SK-N-SH treated with all-trans-retinoic acid at 6 μM for 48 hours (cell line): ENCODE results near the gene DTD1.
"Not testable (repeated sequence)": the region's sequence is repeated elsewhere in the genome, so short reads cannot be mapped to it uniquely, and the experiment has no call there.

Experiments used
- ATAC-seq: fragments of 200-7000 bp; cut with Tn5 transposase; 3 replicates; pipeline ENCODE4 v1.9.1; 2020; ENCODE audit warnings: mild to moderate bottlenecking, moderate library complexity
- ARNTL ChIP-seq: fragments of 450-650 bp; formaldehyde crosslinking; IDR thresholded peaks from 2 replicates; pipeline ENCODE4 v1.5.0; 2020; ENCODE audit warnings: low read depth, mild to moderate bottlenecking, moderate library complexity, borderline replicate concordance
- BACH2 ChIP-seq: fragments of 250-450 bp; sonication (Bioruptor Pico); IDR thresholded peaks from 2 replicates; pipeline ENCODE4 v1.9.0; 2021; ENCODE audit warnings: mild to moderate bottlenecking, borderline replicate concordance
- CREB5 ChIP-seq: fragments of 250-450 bp; sonication (Bioruptor Pico); IDR thresholded peaks from 2 replicates; pipeline ENCODE4 v1.5.1; 2020; ENCODE audit warnings: low read depth, mild to moderate bottlenecking, moderate library complexity
- CSDC2 ChIP-seq: fragments of 250-450 bp; sonication (Bioruptor Pico); IDR thresholded peaks from 2 replicates; pipeline ENCODE4 v1.5.0; 2020; ENCODE audit warnings: mild to moderate bottlenecking, moderate library complexity
- CSRNP3 ChIP-seq: fragments of 250-450 bp; sonication (Bioruptor Pico); IDR thresholded peaks from 2 replicates; pipeline ENCODE4 v1.5.1; 2021; ENCODE audit warnings: mild to moderate bottlenecking, moderate library complexity
- ESRRG ChIP-seq: fragments of 250-450 bp; sonication (Bioruptor Pico); IDR thresholded peaks from 2 replicates; pipeline ENCODE4 v1.6.1; 2021; ENCODE audit warnings: mild to moderate bottlenecking
- GLIS3 ChIP-seq: fragments of 250-450 bp; sonication (Bioruptor Pico); IDR thresholded peaks from 2 replicates; pipeline ENCODE4 v1.5.0; 2020; ENCODE audit warnings: mild to moderate bottlenecking, moderate library complexity
- ISL1 ChIP-seq: fragments of 250-450 bp; sonication (Bioruptor Pico); IDR thresholded peaks from 2 replicates; pipeline ENCODE4 v2.1.2; 2022; ENCODE audit warnings: mild to moderate bottlenecking, moderate library complexity
- OSR1 ChIP-seq: fragments of 250-450 bp; sonication (Bioruptor Pico); IDR thresholded peaks from 2 replicates; pipeline ENCODE4 v1.8.0; 2022; ENCODE audit warnings: moderate library complexity, mild to moderate bottlenecking, inconsistent platforms
- PATZ1 ChIP-seq: fragments of 250-450 bp; sonication (Bioruptor Pico); IDR thresholded peaks from 2 replicates; pipeline ENCODE4 v1.8.0; 2020; ENCODE audit warnings: mild to moderate bottlenecking, moderate library complexity, borderline replicate concordance
- PPARA ChIP-seq: fragments of 250-450 bp; sonication (Bioruptor Pico); IDR thresholded peaks from 2 replicates; pipeline ENCODE4 v1.5.0; 2020; ENCODE audit warnings: mild to moderate bottlenecking, borderline replicate concordance
- SNAI2 ChIP-seq: fragments of 250-450 bp; sonication (Bioruptor Pico); IDR thresholded peaks from 2 replicates; pipeline ENCODE4 v1.5.0; 2020; ENCODE audit warnings: mild to moderate bottlenecking, moderate library complexity
- TCF4 ChIP-seq: fragments of 250-450 bp; sonication (Bioruptor Pico); IDR thresholded peaks from 2 replicates; pipeline ENCODE4 v1.8.0; 2021; ENCODE audit warnings: mild to moderate bottlenecking, moderate library complexity, borderline replicate concordance
- TOX ChIP-seq: fragments of 250-450 bp; sonication (Bioruptor Pico); IDR thresholded peaks from 2 replicates; pipeline ENCODE4 v1.8.0; 2021; ENCODE audit warnings: mild to moderate bottlenecking, moderate library complexity, borderline replicate concordance
- TSHZ2 ChIP-seq: fragments of 250-450 bp; sonication (Bioruptor Pico); IDR thresholded peaks from 2 replicates; pipeline ENCODE4 v1.5.0; 2020; ENCODE audit warnings: mild to moderate bottlenecking, moderate library complexity
- ZFP3 ChIP-seq: fragments of 250-450 bp; sonication (Bioruptor Pico); IDR thresholded peaks from 2 replicates; pipeline ENCODE4 v1.5.0; 2020; ENCODE audit warnings: mild to moderate bottlenecking, moderate library complexity
- ZFP30 ChIP-seq: fragments of 450-650 bp; formaldehyde crosslinking; IDR thresholded peaks from 2 replicates; pipeline ENCODE4 v1.5.0; 2022; ENCODE audit warnings: mild to moderate bottlenecking, moderate library complexity
- ZNF565 ChIP-seq: fragments of 450-650 bp; formaldehyde crosslinking; conservative IDR thresholded peaks from 2 replicates; pipeline ENCODE4 v1.5.0; 2020; ENCODE audit warnings: low read depth, mild to moderate bottlenecking, moderate library complexity
- ZNF70 ChIP-seq: fragments of 450-650 bp; formaldehyde crosslinking; IDR thresholded peaks from 2 replicates; pipeline ENCODE4 v1.5.0; 2020; ENCODE audit warnings: mild to moderate bottlenecking, moderate library complexity
- ZNF8 ChIP-seq: fragments of 450-650 bp; formaldehyde crosslinking; IDR thresholded peaks from 2 replicates; pipeline ENCODE4 v1.5.0; 2020; ENCODE audit warnings: mild to moderate bottlenecking, moderate library complexity

The DTD1 gene

GRCh38 chr20:18780385-18781130, 192.7 kb downstream of the DTD1 start (continued):
- no peak for TF ChIP-seq PATZ1 (CRISPR knock-in tag)
- TF ChIP-seq ZNF8: no peak
- TF ChIP-seq, all 23 proteins: peak for 0

GRCh38 chr20:18781509-18781908, 193.7 kb downstream of the DTD1 start:
- ATAC-seq: no peak
- TF ChIP-seq CREB5 (CRISPR knock-in tag): no peak
- TF ChIP-seq, all 23 proteins: peak for 0

GRCh38 chr20:18783385-18783959, 195.6 kb downstream of the DTD1 start:
- TF ChIP-seq BACH2 (no peak), TSHZ2 (no peak), ZNF70 (CRISPR knock-in tag) (no peak), CSDC2 (CRISPR knock-in tag) (no peak), TOX (CRISPR knock-in tag) (no peak), ZNF565 (no peak), ESRRG (CRISPR knock-in tag) (no peak), SNAI2 (CRISPR knock-in tag) (no peak), TCF4 (CRISPR knock-in tag) (no peak), PPARA (no peak)
- ATAC-seq: no peak

GRCh38 chr20:18787046-18787445, 199.2 kb downstream of the DTD1 start:
- not testable (repeated sequence) for ATAC-seq

- TF ChIP-seq ESRRG (CRISPR knock-in tag) (no peak), OSR1 (CRISPR knock-in tag) (no peak), ZFP3 (CRISPR knock-in tag) (no peak), CREB5 (CRISPR knock-in tag) (no peak), BACH2 (no peak), TCF4 (CRISPR knock-in tag) (no peak)
- no peak for ATAC-seq
Measured at GRCh38 chr20:18788021-18788420, 200.2 kb downstream of the DTD1 start.

- no peak for ATAC-seq
- TF ChIP-seq PATZ1 (CRISPR knock-in tag) (no peak), CSDC2 (CRISPR knock-in tag) (no peak), ZFP30 (CRISPR knock-in tag) (no peak), BACH2 (no peak), GLIS3 (CRISPR knock-in tag) (no peak), TCF4 (CRISPR knock-in tag) (no peak), ESRRG (CRISPR knock-in tag) (no peak), PPARA (no peak), CSRNP3 (CRISPR knock-in tag) (no peak), ARNTL (no peak), CREB5 (CRISPR knock-in tag) (no peak), ISL1 (CRISPR knock-in tag) (no peak)
Measured at GRCh38 chr20:18790787-18791186, 202.9 kb downstream of the DTD1 start.
